Duodenal mucosa (tissue), 2 donors: Measurements from ENCODE around the gene ZRANB2.

Source experiments
- H3K27ac ChIP-seq: one replicate; pipeline ENCODE4 v1.7.0; 2013; ENCODE audit warnings: low read depth, low read length
- H3K27me3 ChIP-seq, 2 donors: one replicate each; pipeline ENCODE4 v1.7.0; 2013; ENCODE audit warnings: low read length in 2 of 2, control low read depth in 1 of 2; ENCODE audit not compliant: insufficient read depth in 2 of 2, control insufficient read depth in 1 of 2
- H3K36me3 ChIP-seq, 2 donors: one replicate each; pipeline ENCODE4 v1.7.0; 2013; ENCODE audit warnings: low read length in 2 of 2, control low read depth in 1 of 2; ENCODE audit not compliant: insufficient read depth in 2 of 2, control insufficient read depth in 1 of 2
- H3K4me1 ChIP-seq, 2 donors: one replicate each; pipeline ENCODE4 v1.7.0; 2013; ENCODE audit warnings: low read length in 2 of 2, control low read depth in 1 of 2; ENCODE audit not compliant: insufficient read depth in 2 of 2, control insufficient read depth in 1 of 2
- H3K4me3 ChIP-seq, 2 donors: one replicate each; pipeline ENCODE4 v1.7.0; 2013; ENCODE audit warnings: low read length in 2 of 2, low read depth in 1 of 2
- H3K9ac ChIP-seq, 2 donors: one replicate each; pipeline ENCODE4 v1.7.0; 2013; ENCODE audit warnings: low read length in 2 of 2, low read depth in 1 of 2
- H3K9me3 ChIP-seq, 2 donors: one replicate each; pipeline ENCODE4 v1.7.0; 2013; ENCODE audit warnings: low read length in 2 of 2, control low read depth in 1 of 2; ENCODE audit not compliant: control insufficient read depth in 1 of 2

ZRANB2 gene

DNA sequence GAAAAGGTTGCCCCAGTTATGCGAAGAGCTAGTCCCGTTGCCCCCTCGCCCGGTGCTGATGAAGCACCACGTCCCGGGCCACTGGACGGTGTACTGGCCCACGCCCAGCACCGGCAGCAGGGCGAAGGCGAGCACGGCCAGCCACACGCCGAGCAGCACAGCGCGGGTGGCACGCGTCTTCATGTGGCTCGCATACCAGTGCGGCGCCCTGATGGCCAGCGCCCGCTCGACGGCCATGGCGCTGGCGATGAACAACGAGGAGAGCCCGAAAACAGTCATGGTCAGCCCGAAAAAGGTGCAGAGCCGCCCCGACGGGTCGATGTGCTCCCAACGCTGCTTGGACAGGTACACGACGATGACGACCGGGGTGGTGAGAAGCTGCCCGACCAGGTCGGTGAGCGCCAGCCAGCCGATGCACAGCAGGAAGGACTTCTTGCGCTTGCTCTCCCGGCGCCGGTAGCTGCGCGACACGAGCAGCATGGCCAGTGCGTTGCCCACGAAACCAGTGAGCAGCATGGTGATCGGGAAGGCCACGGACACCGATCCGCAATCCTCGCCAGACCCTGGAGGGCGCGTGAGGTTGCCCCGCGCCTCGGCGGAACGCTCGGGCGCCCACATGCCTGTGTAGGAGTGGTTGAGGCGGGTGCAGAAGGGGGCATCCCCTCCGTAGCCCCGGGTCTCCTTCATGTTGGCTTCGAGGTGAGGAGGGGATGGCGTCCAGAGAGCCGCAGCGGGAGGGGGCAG is 33.8 kb downstream of the ZRANB2 start:
- no peak overlapping the region for H3K27ac ChIP-seq
- H3K36me3 ChIP-seq: no peaks in the 10 kb centered on the region
- H3K4me1 ChIP-seq: peaks cover 5 to 17% of the 10 kb centered on the region in 2 donors
- H3K27me3 ChIP-seq: peaks cover 30 to 38% of the 10 kb centered on the region in 2 donors
- H3K9me3 ChIP-seq: no peaks in the 10 kb centered on the region
- H3K9ac ChIP-seq: no peak overlapping the region
- peak overlapping the region; percentile 54 to 64 for H3K4me3 ChIP-seq

DNA sequence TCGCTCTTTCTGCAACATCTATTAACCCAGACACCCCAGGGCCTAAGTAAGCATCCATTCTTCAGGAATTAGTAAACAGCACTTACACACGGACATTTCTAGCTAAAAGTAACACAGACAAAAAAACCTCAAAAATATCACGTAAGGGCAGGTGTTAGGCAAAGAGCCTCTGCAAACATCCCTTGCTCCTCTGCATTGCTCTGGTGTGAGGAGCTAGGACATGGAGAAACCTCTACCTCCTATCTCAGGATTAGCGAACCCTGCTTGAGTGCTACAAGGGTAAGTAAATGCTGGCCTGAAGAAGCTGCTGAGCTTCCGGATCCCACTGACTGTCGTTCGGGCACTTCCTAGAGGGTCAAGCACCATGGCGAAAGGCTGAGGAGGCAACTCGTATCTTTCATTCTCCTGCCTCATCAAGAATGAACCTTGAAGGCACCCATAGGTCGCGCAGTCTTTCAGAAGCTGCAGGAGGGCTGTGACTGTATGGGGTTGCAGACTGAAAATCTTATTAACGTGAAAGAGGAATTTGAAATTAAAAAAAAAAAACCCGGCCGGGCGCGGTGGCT is 35.3 kb downstream of the ZRANB2 start:
- Histone ChIP-seq H3K36me3 (no peaks in the 10 kb centered on the region), H3K4me3 (no peak overlapping the region), H3K27ac (no peak overlapping the region), H3K9ac (no peak overlapping the region), H3K9me3 (no peaks in the 10 kb centered on the region), H3K4me1 (peaks cover 5 to 17% of the 10 kb centered on the region in 2 donors), H3K27me3 (peaks cover 30 to 42% of the 10 kb centered on the region in 2 donors)

DNA sequence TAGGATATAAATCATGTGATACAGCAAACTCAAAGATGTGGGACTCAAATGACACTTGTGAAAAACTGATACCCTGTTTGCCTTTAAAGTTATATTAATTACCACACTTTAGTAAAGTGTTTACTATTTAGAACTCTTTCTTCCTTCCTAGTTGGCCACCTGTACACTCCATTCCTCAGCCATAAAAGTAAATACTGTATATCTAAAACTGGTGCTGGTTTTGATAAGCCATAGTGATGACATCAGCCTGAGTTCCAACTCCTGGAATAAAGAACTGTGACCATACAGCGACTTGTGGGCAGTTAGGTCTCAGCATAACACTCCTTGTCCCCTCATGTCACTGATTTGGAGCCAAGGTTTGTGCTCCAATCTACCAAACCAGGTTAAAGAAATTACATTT is 36.0 kb downstream of the ZRANB2 start:
- Histone ChIP-seq H3K27me3 (peaks cover 30 to 40% of the 10 kb centered on the region in 2 donors), H3K9me3 (no peaks in the 10 kb centered on the region), H3K4me1 (peaks cover 5 to 17% of the 10 kb centered on the region in 2 donors), H3K36me3 (no peaks in the 10 kb centered on the region), H3K4me3 (no peak overlapping the region), H3K27ac (no peak overlapping the region), H3K9ac (no peak overlapping the region)

DNA sequence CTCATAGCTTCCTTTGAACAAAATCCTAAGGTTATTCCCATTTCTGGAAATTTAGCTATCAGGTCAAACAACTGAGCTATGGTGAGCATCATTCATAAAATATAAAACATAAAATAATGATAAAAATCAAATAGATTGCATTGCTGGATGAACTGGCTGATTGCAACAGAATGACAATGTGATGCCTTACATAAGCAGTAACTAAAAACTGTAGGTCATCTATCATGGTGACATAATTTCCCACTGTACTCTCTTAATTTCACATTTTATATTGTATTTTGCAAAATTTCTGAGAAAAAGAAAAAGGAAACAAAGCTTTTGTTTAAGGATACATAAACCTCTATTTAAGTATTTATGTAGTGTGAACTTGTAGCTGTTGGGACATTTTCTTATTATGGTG is 37.8 kb downstream of the ZRANB2 start:
- no peak overlapping the region for H3K9ac ChIP-seq
- no peak overlapping the region for H3K27ac ChIP-seq
- peaks cover 5 to 17% of the 10 kb centered on the region in 2 donors for H3K4me1 ChIP-seq
- H3K9me3 ChIP-seq: no peaks in the 10 kb centered on the region
- no peak overlapping the region for H3K4me3 ChIP-seq
- no peaks in the 10 kb centered on the region for H3K36me3 ChIP-seq
- H3K27me3 ChIP-seq: peaks cover 25 to 26% of the 10 kb centered on the region in 2 donors

DNA sequence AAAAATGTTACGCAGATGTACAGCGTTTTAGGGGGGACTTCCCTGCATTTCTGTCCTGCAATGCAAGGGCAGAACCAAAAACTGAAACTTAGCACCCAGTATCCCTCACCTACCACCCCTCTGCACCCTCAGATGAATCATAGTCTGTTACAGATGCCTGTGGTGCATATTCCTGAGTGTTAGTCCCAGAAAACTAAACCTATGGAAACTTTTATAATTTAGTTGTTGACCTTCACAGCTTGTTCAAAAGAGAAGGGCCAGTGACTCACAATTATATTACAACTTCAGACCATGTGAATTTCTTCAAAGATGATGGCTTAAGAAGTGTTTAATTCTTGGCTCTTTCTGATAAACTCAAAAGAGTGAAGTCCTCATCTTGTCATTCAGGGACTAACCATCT is 39.0 kb downstream of the ZRANB2 start:
- Histone ChIP-seq H3K27me3 (peaks cover 14 to 17% of the 10 kb centered on the region in 2 donors), H3K9me3 (no peaks in the 10 kb centered on the region)

DNA sequence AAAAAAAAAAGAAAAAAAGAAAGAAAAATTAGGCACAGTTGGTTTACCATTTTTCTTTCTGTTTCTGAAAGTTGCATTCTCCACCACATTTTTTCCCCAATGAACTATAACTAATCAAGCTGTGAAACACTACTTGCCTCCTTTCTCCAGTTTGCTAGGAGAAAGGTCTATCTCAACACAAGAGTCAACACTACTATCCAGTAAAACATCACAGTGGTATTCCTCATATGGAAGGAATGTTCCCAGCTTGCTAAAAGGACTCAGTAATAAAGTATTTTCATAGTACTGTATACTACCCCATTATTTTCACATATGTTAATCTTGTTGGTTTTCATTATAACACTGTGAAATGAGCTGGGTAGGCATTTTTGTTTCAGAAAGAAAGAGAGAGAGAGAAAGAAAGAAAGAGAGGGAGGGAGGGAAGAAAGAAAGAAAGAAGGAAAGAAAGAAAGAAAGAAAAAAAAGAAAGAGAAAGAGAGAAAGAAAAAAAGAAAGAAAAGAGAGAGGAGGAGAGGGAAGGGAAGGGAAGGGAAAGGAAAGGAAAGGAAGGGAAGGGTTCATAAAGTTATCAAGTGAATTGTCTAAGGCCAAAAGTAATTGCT is 41.1 kb downstream of the ZRANB2 start:
- H3K9me3 ChIP-seq: no peaks in the 10 kb centered on the region
- no peak overlapping the region for H3K4me3 ChIP-seq
- no peaks in the 10 kb centered on the region for H3K4me1 ChIP-seq
- H3K27ac ChIP-seq: no peak overlapping the region
- H3K36me3 ChIP-seq: no peaks in the 10 kb centered on the region
- H3K27me3 ChIP-seq: peaks cover 3 to 5% of the 10 kb centered on the region in 2 donors
- no peak overlapping the region for H3K9ac ChIP-seq

More for the DNA sequence above, 39.0 kb downstream of the ZRANB2 start:
- no peaks in the 10 kb centered on the region for H3K36me3 ChIP-seq
- no peak overlapping the region for H3K4me3 ChIP-seq
- H3K9ac ChIP-seq: no peak overlapping the region
- H3K27ac ChIP-seq: no peak overlapping the region
- peaks cover 4 to 5% of the 10 kb centered on the region in 2 donors for H3K4me1 ChIP-seq

DNA sequence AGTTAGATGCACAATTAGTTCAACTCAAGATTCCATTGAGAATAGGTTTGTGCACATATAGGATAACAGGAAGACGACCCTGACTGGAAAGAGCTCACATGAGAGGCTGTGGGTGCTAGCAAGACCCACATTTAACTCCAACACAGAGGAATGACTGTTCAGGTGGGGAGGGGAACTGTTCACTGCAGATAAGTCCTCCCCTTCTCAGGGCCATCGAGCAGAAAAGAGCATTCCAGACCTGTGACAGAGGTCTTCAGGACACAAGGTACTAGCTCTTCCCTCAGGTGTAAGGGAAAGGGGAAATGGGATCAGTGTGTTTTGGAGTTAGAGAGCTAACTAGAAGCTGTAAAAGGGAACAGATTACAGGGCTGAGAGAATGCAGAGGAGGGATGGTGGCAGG is 41.9 kb downstream of the ZRANB2 start:
- no peaks in the 10 kb centered on the region for H3K36me3 ChIP-seq
- no peaks in the 10 kb centered on the region for H3K4me1 ChIP-seq
- H3K9me3 ChIP-seq: no peaks in the 10 kb centered on the region
- H3K27me3 ChIP-seq: peaks cover 3 to 5% of the 10 kb centered on the region in 2 donors
- no peak overlapping the region for H3K27ac ChIP-seq
- no peak overlapping the region for H3K4me3 ChIP-seq
- H3K9ac ChIP-seq: no peak overlapping the region

DNA sequence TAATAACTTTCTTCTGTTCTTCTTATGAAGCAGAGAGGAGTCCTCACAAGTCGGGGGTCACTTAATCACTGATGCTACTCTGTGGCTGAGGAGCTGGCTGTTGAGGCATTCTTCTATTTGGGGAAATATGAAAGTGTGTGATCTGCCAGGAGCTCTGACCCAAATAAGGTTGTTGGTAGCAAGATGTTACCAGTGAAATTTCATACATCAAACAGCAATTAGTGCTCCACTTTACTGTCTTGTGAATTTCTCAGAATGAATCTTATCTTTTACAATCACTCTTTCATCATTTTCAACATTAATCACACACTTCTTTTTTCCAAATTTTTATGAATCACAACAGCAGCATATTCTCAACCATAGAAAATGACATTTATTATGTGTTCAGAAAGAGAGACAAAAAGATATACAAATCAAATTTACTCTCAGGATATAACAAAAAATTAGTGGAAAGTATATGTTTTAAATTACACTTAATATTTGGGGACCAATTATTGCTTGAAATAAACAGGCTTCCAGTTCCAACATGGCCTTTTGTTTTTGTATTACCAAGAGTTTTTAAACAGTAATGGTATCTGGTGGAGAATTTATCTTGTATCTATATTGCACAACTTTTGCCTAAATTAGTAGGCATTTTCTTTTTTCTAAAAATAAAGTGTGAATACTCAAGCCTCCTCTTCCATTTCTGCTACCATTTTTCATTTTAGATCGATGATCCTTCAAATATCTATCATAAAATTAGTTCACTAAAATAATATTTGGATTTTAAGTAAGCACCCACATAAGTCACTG is 42.8 kb downstream of the ZRANB2 start:
- no peaks in the 10 kb centered on the region for H3K36me3 ChIP-seq
- no peak overlapping the region for H3K9ac ChIP-seq
- H3K4me1 ChIP-seq: no peaks in the 10 kb centered on the region
- H3K27me3 ChIP-seq: peaks cover 3 to 5% of the 10 kb centered on the region in 2 donors
- H3K4me3 ChIP-seq: no peak overlapping the region
- H3K27ac ChIP-seq: no peak overlapping the region
- H3K9me3 ChIP-seq: no peaks in the 10 kb centered on the region

DNA sequence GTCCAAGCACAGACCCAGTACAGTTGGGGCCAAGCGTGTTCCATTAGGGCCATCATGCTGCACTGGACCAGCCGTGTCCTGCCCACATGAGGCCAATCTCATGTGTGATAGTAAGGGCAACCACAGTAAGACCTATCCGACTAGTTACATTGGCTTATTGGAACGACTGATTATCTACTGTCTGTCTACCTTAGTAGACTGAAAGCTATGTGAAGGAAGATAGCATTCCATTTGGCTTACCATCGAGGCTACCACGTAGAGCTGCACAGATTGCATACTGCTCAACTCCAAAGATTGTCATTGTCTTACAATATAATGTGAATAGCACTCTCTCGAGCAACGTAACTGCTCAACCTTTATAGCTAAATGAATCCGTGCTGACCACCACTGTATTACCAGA is 43.8 kb downstream of the ZRANB2 start:
- Histone ChIP-seq H3K9me3 (no peaks in the 10 kb centered on the region), H3K4me1 (no peaks in the 10 kb centered on the region), H3K27ac (no peak overlapping the region), H3K36me3 (no peaks in the 10 kb centered on the region), H3K9ac (no peak overlapping the region), H3K4me3 (no peak overlapping the region), H3K27me3 (peaks cover 3 to 5% of the 10 kb centered on the region in 2 donors)

DNA sequence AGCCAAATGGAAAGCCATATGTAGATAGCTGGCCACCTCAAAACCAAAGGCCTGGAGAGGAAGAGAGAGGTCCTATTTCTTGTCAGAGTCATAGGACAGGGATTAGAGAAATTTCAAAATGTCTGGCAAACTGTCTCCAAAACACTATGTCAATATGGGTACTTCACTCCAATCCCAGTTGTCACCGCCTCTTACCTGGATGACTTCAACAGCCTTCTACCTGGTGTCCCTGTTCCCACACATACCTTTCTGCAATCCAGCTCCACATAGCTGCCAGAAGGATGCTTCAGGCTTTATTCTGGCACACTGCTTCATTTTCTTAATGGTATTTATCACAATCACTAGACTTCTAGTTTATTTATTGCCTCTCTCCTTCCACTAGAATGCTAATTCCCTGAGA is 47.7 kb downstream of the ZRANB2 start:
- Histone ChIP-seq H3K4me3 (no peak overlapping the region), H3K9ac (no peak overlapping the region), H3K27me3 (peaks cover 0 to 5% of the 10 kb centered on the region in 2 donors), H3K36me3 (no peaks in the 10 kb centered on the region), H3K4me1 (no peaks in the 10 kb centered on the region), H3K27ac (no peak overlapping the region), H3K9me3 (no peaks in the 10 kb centered on the region)
